H1 (cell line): ENCODE data around the gene PROSER1. TPM values are rescaled to one million over a fixed set of nuclear protein-coding genes. Genes with fewer than 3 reads are reported as not detected.

Experiments
- CTCF ChIA-PET: fragments of 300-600 bp; sonication (Branson Sonifier 250); formaldehyde crosslinking; loops from one replicate; lab custom pipeline; 2021; ENCODE audit not compliant: partially characterized antibody; lab: Charles Lee
- POLR2A ChIA-PET: fragments of 300-600 bp; sonication (Branson Sonifier 250); formaldehyde crosslinking; loops from one replicate; lab custom pipeline; 2021; ENCODE audit warnings: inconsistent platforms; ENCODE audit not compliant: partially characterized antibody; lab: Charles Lee
- DNase-seq, 2 experiments: peaks; one replicate each; pipeline versions ENCODE4 v3.0.0 to v3.0.0-alpha.2; 2010 to 2022; ENCODE audit warnings: low spot score in 2 of 2, low read depth in 1 of 2, mixed read lengths in 1 of 2
- FAIRE-seq: peaks from 2 replicates; lab custom pipeline; 2011; peaks lifted over from hg19 to GRCh38; lab: Jason Lieb, UNC
- H2AFZ ChIP-seq: 2 replicates; pipeline ENCODE4 v1.8.1; 2012; ENCODE audit warnings: low read length, inconsistent platforms
- H2AK5ac ChIP-seq: 2 replicates; pipeline ENCODE4 v1.6.1; 2013; ENCODE audit warnings: low read depth, low read length
- H2BK120ac ChIP-seq: replicated peaks from 2 replicates; pipeline ENCODE3; 2013; ENCODE audit warnings: low read depth, low read length, inconsistent platforms
- H2BK12ac ChIP-seq: 2 replicates; pipeline ENCODE4 v1.6.1; 2013; ENCODE audit warnings: low read depth, low read length
- H2BK15ac ChIP-seq: 2 replicates; pipeline ENCODE4 v1.6.1; 2013; ENCODE audit warnings: low read length
- H2BK20ac ChIP-seq: 2 replicates; pipeline ENCODE4 v1.6.1; 2013; ENCODE audit warnings: low read length
- H2BK5ac ChIP-seq: 2 replicates; pipeline ENCODE4 v1.6.1; 2013; ENCODE audit warnings: low read depth, low read length
- H3K14ac ChIP-seq: 2 replicates; pipeline ENCODE4 v1.6.1; 2013; ENCODE audit warnings: inconsistent platforms; ENCODE audit not compliant: insufficient read length
- H3K18ac ChIP-seq: 2 replicates; pipeline ENCODE4 v1.6.1; 2013; ENCODE audit warnings: low read length; ENCODE audit errors: extremely low read depth
- H3K23ac ChIP-seq: 2 replicates; pipeline ENCODE4 v1.6.1; 2013; ENCODE audit warnings: inconsistent platforms; ENCODE audit not compliant: insufficient read length
- H3K23me2 ChIP-seq: 2 replicates; pipeline ENCODE4 v1.6.1; 2013; ENCODE audit warnings: low read depth, low read length
- H3K27ac ChIP-seq: 2 replicates; pipeline ENCODE4 v1.6.1; 2011; ENCODE audit warnings: low read depth, low read length, inconsistent platforms
- H3K27me3 ChIP-seq, 4 experiments: replicated peaks in 1 of 4; 1 replicate in 1 of 4; 2 replicates in 3 of 4; pipeline versions ENCODE4 v1.6.1 to v1.8.1; 2011 to 2013; ENCODE audit warnings: low read length in 3 of 4, mild to moderate bottlenecking in 3 of 4, inconsistent platforms in 2 of 4, mixed read lengths in 2 of 4, moderate library complexity in 1 of 4; ENCODE audit not compliant: control insufficient read depth in 3 of 4, insufficient read depth in 3 of 4; ENCODE audit errors: extremely low read depth in 1 of 4
- H3K36me3 ChIP-seq, 4 experiments: 2 replicates each; pipeline versions ENCODE4 v1.6.1 to v1.8.1; 2011 to 2013; ENCODE audit warnings: mild to moderate bottlenecking in 4 of 4, low read length in 3 of 4, moderate library complexity in 2 of 4, control low read depth in 1 of 4, inconsistent platforms in 1 of 4; ENCODE audit not compliant: insufficient read depth in 4 of 4, control insufficient read depth in 2 of 4
- H3K4ac ChIP-seq: replicated peaks from 2 replicates; pipeline ENCODE3; 2013; ENCODE audit warnings: low read length, low read depth, mixed read lengths, inconsistent platforms; ENCODE audit not compliant: insufficient read length
- H3K4me1 ChIP-seq, 4 experiments: replicated peaks in 1 of 4; 1 replicate in 1 of 4; 2 replicates in 3 of 4; pipeline versions ENCODE4 v1.6.1 to v1.8.1; 2011 to 2013; ENCODE audit warnings: low read length in 3 of 4, inconsistent platforms in 2 of 4, mixed read lengths in 1 of 4; ENCODE audit not compliant: insufficient read depth in 4 of 4, control insufficient read depth in 3 of 4
- H3K4me2 ChIP-seq, 2 experiments: 2 replicates each; pipeline versions ENCODE4 v1.6.1 to v1.8.1; 2011 to 2013; ENCODE audit warnings: low read depth in 2 of 2, low read length in 2 of 2, control low read depth in 1 of 2, inconsistent platforms in 1 of 2, mild to moderate bottlenecking in 1 of 2; ENCODE audit not compliant: insufficient read depth in 1 of 2
- H3K4me3 ChIP-seq, 4 experiments: fragments of 200-600, 300-600 bp in 1 of 4; sonication (generic), shearing (Covaris generic), sonication (Bioruptor Twin) in 1 of 4; 2 replicates each; pipeline versions ENCODE4 v1.5.1 to v1.8.1; 2011 to 2016; ENCODE audit warnings: low read length in 4 of 4, low read depth in 3 of 4, control low read depth in 2 of 4, inconsistent platforms in 2 of 4, mild to moderate bottlenecking in 2 of 4, mixed read lengths in 1 of 4, moderate library complexity in 1 of 4; ENCODE audit not compliant: insufficient read depth in 2 of 4; ENCODE audit errors: extremely low read depth in 1 of 4
- H3K56ac ChIP-seq: replicated peaks from 2 replicates; pipeline ENCODE3; 2013; ENCODE audit warnings: low read depth, mild to moderate bottlenecking, mixed read lengths, low read length, inconsistent platforms; ENCODE audit not compliant: insufficient read length
- H3K79me1 ChIP-seq: 2 replicates; pipeline ENCODE4 v1.6.1; 2013; ENCODE audit warnings: low read depth, low read length, control low read depth
- H3K79me2 ChIP-seq, 2 experiments: 2 replicates each; pipeline versions ENCODE4 v1.6.1 to v1.8.1; 2012 to 2013; ENCODE audit warnings: low read length in 2 of 2, mild to moderate bottlenecking in 2 of 2, inconsistent platforms in 1 of 2; ENCODE audit not compliant: insufficient read depth in 2 of 2, control insufficient read depth in 1 of 2
- H3K9ac ChIP-seq, 4 experiments: replicated peaks in 1 of 4; 1 replicate in 1 of 4; 2 replicates in 3 of 4; pipeline versions ENCODE4 v1.6.1 to v1.8.1; 2011 to 2013; ENCODE audit warnings: low read depth in 3 of 4, low read length in 3 of 4, control low read depth in 2 of 4, mild to moderate bottlenecking in 2 of 4, moderate library complexity in 2 of 4, inconsistent platforms in 1 of 4; ENCODE audit errors: extremely low read depth in 1 of 4
- H3K9me3 ChIP-seq, 2 experiments: 2 replicates each; pipeline versions ENCODE4 v1.6.1 to v1.8.1; 2012 to 2013; ENCODE audit warnings: mild to moderate bottlenecking in 2 of 2, moderate library complexity in 2 of 2, control low read depth in 1 of 2, inconsistent platforms in 1 of 2, low read depth in 1 of 2, low read length in 1 of 2, mixed read lengths in 1 of 2; ENCODE audit not compliant: insufficient read depth in 2 of 2
- H4K20me1 ChIP-seq, 2 experiments: replicated peaks in 1 of 2; 2 replicates each; pipeline versions ENCODE3 to v1.8.1; 2011 to 2013; ENCODE audit warnings: inconsistent platforms in 2 of 2, low read length in 2 of 2, mild to moderate bottlenecking in 1 of 2; ENCODE audit not compliant: insufficient read depth in 2 of 2, control insufficient read depth in 1 of 2
- H4K5ac ChIP-seq: 2 replicates; pipeline ENCODE4 v1.6.1; 2013; ENCODE audit warnings: low read length, low read depth, mixed read lengths, inconsistent platforms; ENCODE audit not compliant: insufficient read length
- H4K8ac ChIP-seq: 2 replicates; pipeline ENCODE4 v1.8.0; 2013; ENCODE audit warnings: mild to moderate bottlenecking, moderate library complexity, low read length, inconsistent platforms; ENCODE audit not compliant: insufficient read depth; ENCODE audit errors: extremely low read depth
- H4K91ac ChIP-seq: replicated peaks from 2 replicates; pipeline ENCODE3; 2013; ENCODE audit warnings: low read length, mixed read lengths, inconsistent platforms; ENCODE audit not compliant: insufficient read length
- ASH2L ChIP-seq: fragments of 200-600, 300-600 bp; sonication (generic); IDR thresholded peaks from one replicate; pipeline ENCODE4 v1.7.1; 2017; ENCODE audit warnings: low read length
- EGR1 ChIP-seq: IDR thresholded peaks from 2 replicates; pipeline ENCODE4 v1.6.1; 2011; ENCODE audit warnings: low read depth, low read length, borderline replicate concordance
- SUZ12 ChIP-seq: fragments of 200-600 bp; sonication (generic); IDR thresholded peaks from 2 replicates; pipeline ENCODE4 v1.6.1; 2012; ENCODE audit warnings: mild to moderate bottlenecking, inconsistent platforms, low read length, moderate library complexity, mixed read lengths
- TAF1 ChIP-seq: IDR thresholded peaks from 2 replicates; pipeline ENCODE4 v1.6.1; 2011; ENCODE audit warnings: mild to moderate bottlenecking, low read depth, low read length
- WGBS, 2 experiments: shearing (Covaris generic) in 1 of 2; methylation state at CpG; one replicate each; pipeline versions ENCODE4 v1.1.6 to v1.1.7; 2013 to 2015; ENCODE audit warnings: low lambda C conversion rate in 2 of 2, mixed read lengths in 2 of 2, inconsistent platforms in 1 of 2, low coverage in 1 of 2, missing lambda C conversion rate in 1 of 2; ENCODE audit not compliant: insufficient replicate concordance in 2 of 2, insufficient coverage in 1 of 2, insufficient read length in 1 of 2; ENCODE audit errors: extremely low coverage in 1 of 2, missing lambda C conversion rate in 1 of 2; 5-methylcytosine and 5-hydroxymethylcytosine counted together
- polyA plus RNA-seq, 7 experiments: library from polyadenylated mRNA; depleted of rRNA in 3 of 7; stranded (reverse) in 5 of 7; unstranded in 2 of 7; fragments of >200 nt in 5 of 7; fragments of 200-250 nt in 2 of 7; gene quantifications; 1 replicate in 5 of 7; 2 replicates in 1 of 7; 4 replicates in 1 of 7; pipeline versions ENCODE4 v1.2.1 to v1.2.3, GENCODE V29; 2011 to 2013; ENCODE audit warnings: missing spikeins in 2 of 7, mixed read lengths in 2 of 7
- total RNA-seq: library from RNA; stranded (reverse); fragmentation: NEBNext Ultra II Directional; extraction: Animal tissue kit (Norgen Biotek cat#: 25700); gene quantifications from 2 replicates; pipeline ENCODE4 v1.2.1, GENCODE V29; 2021

Gene PROSER1
- total and polyA plus RNA-seq, 2 of the 8 experiments (the other 6 are each of a cell fraction or from before 2014, with no cell fraction given): 99.2 to 116 TPM

DNA sequence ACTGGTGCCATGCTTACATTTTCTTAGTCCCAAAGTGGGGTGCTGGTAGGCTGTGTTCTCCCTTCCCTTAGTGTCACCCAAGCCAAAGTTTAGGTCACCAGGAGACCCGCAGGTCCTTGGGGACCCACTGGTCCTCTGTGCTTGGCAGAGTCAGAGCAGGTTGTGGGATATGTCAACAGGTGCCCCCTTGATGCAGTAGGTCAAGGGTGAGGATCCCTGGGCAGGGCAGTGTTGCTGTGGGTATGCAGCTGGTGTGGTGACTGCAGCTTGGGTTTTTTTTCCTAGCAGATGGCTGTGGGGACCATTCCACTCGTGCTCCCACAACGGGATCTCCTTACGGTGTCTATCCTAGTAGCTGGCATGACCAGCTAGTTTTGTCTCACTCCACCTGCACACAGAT lies 24.1 kb upstream of the PROSER1 start:
- no peaks in the 10 kb centered on the region for H3K9me3 ChIP-seq
- no peak overlapping the region for H3K14ac ChIP-seq
- no peak overlapping the region for H4K91ac ChIP-seq
- CTCF ChIA-PET: no interaction called here
- H2BK20ac ChIP-seq: no peak overlapping the region
- TF ChIP-seq ASH2L (no peak), TAF1 (no peak), SUZ12 (no peak), EGR1 (no peak)
- TF ChIP-seq, all 59 proteins: peak for 0
- no peak overlapping the region for H3K27ac ChIP-seq
- no peaks in the 10 kb centered on the region for H3K4me1 ChIP-seq
- no peak overlapping the region; the same call in 1 of the 2 replicates for H2BK12ac ChIP-seq
- no peak overlapping the region for H2AK5ac ChIP-seq
- H3K4me2 ChIP-seq: no peak overlapping the region
- no peak overlapping the region for H3K18ac ChIP-seq
- no peaks in the 10 kb centered on the region for H3K79me1 ChIP-seq
- H3K9ac ChIP-seq: no peak overlapping the region
- POLR2A ChIA-PET: no interaction called here
- no peak overlapping the region for H3K4ac ChIP-seq
- no peaks in the 10 kb centered on the region for H3K27me3 ChIP-seq
- no peak overlapping the region for H2BK120ac ChIP-seq
- H3K56ac ChIP-seq: no peak overlapping the region
- WGBS, 2 experiments: 88% methylated on average over 4 of the region's 4 CpGs; no CpG with 5 or more reads in 1 of the 2 experiments
- 0 out of 2 replicates have a peak overlapping the region, but pooled peaks have one; percentile 3 for H2BK15ac ChIP-seq
- no peak overlapping the region for H4K8ac ChIP-seq
- FAIRE-seq: no peak
- H2AFZ ChIP-seq: no peak overlapping the region
- H3K23ac ChIP-seq: no peak overlapping the region
- no peak overlapping the region; the same call in 1 of the 2 replicates for H2BK5ac ChIP-seq
- H4K5ac ChIP-seq: no peak overlapping the region
- H3K23me2 ChIP-seq: no peaks in the 10 kb centered on the region
- H3K4me3 ChIP-seq: no peak overlapping the region
- no peaks in the 10 kb centered on the region for H3K36me3 ChIP-seq
- H3K79me2 ChIP-seq: no peaks in the 10 kb centered on the region
- H4K20me1 ChIP-seq: peaks cover 0 to 2% of the 10 kb centered on the region in 2 experiments
- DNase-seq: no peak
